ENCODE results near the gene EMC1.
"Not testable (repeated sequence)": the region's sequence is repeated elsewhere in the genome, so short reads cannot be mapped to it uniquely, and the experiment has no call there.

The EMC1 gene

DNA sequence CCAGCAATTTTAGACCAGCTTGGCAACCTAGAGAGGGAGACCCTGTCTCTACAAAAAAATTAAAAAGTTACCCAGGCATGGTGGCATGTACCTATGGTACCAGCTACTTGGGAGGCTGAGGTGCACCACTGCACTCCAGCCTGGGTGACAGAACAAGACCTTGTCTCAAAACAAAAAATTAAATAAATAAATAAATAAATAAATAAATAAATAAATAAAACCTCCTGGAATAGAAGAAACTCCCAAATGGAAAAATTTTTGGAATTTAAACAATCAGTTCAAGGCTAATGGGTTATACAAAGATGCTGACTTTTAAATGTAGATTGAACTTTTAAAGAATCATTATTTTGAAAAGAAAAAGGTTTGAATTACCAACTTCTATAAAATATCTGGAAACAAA, 63.5 kb downstream of the EMC1 start:
- no peak for FAIRE-seq

DNA sequence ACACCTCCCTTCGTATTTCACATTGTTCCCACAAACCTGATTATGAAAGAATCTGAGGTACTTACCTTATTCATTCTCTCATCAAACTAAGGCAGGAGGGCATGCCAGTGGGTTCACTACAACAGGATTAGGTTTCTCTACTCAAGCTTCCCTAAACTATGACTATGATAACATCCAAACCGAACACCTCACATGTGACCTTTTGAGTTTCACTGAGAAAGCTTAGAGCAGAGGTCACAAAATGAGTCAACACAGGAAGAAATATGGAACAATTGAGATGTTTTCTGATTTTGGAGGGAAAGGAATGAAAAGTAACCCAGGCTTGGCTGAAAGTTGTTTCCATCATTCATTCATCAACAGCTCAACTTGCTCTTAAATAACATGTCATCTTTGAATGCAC, 65.3 kb downstream of the EMC1 start:
- no peak for FAIRE-seq

DNA sequence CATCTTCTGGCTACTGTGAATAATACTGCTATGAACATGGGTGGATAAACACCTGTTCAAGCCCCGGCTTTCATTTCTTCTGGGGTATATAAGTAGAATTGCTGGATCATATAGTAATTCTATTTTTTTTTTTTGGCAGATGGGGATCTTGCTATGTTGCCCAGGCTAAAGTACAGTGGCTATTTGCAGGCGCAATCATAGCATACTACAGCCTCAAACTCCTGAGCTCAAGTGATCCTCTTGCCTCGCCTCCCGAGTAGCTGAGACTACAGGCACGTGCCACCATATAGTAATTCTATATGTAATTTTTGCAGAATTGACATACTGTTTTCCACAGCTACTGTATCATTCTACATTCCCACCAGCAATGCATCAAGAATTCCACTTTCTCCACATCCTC, 69.1 kb downstream of the EMC1 start:
- FAIRE-seq = no peak

DNA sequence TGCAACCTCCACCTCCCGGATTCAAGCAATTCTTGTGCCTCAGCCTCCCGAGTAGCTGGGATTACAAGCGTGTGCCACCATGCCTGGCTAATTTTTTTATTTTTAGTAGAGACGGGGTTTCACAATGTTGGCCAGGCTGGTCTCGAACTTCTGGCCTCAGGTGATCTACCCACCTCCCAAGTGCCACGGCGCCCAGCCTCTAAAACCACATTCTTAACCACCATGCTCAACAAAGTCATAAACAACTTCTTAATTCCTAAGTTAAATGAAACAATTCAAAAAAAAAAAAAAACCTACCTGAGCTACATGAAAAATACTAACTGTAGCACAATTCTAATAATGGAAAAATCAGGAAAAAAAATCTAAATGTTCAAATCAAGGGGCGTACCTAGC, 71.1 kb downstream of the EMC1 start:
- not testable (repeated sequence) for FAIRE-seq

DNA sequence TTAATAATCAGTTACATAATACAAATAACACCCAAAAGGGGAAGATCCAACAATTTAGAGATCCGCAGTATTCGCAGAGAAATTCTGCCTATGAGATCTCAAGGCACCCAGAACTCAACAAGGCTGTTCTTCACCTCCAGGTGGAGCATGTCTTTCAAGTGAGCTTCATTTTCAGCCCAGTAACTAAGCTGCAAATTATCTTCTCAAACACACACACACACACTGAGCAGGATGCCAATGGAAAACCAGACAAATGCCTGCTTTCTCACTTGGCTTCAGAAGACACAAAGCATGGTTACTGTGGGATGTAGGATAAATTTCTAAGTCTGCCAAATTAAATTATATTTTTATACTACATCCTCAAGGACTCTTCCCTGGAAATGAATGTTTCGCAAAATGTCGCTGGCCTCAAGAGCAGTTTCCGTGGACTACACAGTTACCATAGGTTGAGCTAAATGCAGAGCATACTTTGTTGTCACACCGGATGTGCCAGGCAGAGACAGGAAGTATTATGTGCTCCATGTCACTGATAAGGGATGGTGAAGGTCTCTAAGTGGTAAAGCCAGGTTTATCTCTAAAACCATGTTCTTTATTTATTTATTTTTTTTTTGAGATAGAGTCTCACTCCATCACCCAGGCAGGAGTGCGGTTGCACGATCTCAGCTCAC, 71.6 kb downstream of the EMC1 start:
- FAIRE-seq = no peak

DNA sequence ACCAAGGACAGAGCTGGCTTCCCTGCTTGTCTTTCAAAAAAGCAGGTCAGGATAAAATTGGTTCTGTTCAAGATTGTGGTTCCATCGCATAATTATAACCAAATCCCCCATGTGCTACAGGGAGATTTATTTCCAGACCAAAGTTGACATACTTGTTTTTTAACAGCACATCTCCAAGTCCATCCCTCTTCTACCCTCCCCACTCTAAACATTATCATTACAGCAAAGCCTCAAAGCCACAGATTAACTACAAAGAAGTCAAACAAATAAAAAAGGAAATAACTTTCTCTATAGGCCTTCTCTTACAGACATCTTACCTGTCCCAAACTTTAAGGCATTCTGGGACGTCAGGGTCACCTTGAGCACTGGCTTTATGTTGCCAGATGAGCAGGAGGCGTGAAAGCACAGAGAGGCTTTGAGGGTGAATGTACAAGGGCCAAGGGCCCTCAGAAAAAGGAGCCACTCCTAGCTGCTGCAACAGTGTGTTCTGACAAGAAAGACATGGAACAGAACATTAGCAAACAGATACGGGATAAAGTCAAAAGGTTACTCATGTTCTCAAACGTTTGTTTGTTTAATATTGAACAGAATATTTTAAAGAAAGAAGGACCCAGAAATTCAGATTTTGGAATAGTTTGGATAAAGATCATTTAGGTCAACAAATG, 72.5 kb downstream of the EMC1 start:
- FAIRE-seq = no peak

DNA sequence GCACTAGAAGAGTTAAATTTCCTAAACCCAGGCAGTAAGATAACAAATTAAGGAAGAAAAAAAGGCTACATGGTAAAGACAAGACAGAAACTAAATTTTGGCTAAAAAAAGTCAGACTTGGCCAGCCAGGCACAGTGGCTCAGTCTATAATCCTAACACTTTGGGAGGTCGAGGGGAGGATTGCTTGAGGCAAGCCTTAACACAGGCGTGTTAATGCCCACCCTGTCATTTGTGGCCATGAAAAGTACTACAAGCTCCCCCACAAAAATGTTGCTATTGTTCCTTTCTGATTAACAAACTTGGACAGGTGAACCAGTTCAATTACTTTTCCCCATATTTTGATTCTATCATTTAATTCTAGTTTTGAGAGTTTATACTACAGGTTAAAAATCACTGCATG, 73.5 kb downstream of the EMC1 start:
- no peak for FAIRE-seq

DNA sequence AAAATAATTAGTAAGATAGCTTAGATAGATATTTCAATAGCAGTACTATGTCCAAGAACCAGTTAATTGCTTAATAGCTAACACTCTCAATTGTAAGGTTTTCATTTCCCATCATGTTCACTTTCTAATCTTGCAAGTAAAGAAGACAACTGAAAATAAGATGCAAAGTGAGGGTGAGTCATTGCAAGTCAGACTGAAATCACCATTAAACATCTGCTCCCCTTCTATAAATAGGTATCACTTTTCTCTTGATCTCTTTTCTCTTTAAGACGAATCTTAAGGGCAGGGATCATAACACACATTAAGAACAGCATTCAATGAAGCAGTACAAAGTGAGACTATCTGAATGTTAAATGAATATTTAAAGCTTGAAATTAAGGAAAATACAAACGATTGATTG, 81.7 kb downstream of the EMC1 start:
- FAIRE-seq = no peak

DNA sequence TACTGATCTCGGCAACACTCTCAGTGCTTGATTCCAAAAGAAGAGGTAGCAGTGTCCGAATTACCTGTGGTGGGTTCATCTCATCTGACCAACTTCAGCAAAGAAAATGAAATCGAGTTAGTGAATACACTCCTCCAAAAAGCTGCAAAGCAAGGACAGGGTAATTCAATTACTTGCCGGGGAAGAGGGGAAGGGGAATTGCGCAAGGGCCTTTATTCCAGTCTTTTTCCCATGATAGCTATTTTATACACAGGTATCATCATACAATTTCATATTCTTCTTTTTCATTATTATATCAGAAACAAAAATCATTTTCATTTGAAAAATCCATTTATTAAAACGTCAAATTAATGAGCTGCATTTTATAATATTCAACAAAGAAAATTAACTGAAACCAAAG, 84.2 kb downstream of the EMC1 start:
- no peak for FAIRE-seq

DNA sequence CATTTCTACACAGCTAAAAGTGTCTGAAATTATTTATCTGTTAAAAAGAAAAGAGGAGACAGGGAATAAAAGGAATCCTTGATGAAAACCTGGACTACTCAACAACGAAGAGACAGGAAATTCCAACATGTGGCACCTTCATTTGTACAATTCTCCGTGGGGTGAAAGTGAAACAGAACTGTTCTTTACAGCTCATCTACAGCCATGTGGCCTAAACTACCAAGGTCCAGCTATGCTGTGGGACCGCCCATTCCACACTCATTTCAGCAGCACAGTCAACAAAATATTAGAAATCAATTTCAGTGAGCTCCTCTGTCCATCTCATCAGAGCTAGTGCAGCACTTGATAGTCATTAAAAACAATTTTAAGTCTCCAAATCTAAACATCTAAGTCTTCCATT, 85.3 kb downstream of the EMC1 start:
- no peak for FAIRE-seq
